HepG2 (cell line): ENCODE measurements around the gene DDRGK1. TPM values are rescaled to one million over a fixed set of nuclear protein-coding genes. Genes with fewer than 3 reads are reported as not detected.

ENCODE experiments used
- ATAC-seq: fragments of 200-7000 bp; cut with Tn5 transposase; 3 replicates; pipeline ENCODE4 v1.9.1; 2020; ENCODE audit warnings: mild to moderate bottlenecking, moderate library complexity
- BruUV-seq: library from RNA; stranded (reverse); fragments of 400-500 nt; replicated peaks from 2 replicates; lab custom pipeline; 2021; lab: Mats Ljungman, UMichigan
- CTCF ChIA-PET: fragments of 300-600 bp; formaldehyde crosslinking; extraction: SDS; loops from one replicate; lab custom pipeline; 2021; ENCODE audit warnings: low total read pairs, inconsistent platforms, low intra/inter-chr PET ratio; lab: Yijun Ruan, JAX
- POLR2A ChIA-PET: fragments of 350-600 bp; sonication (Branson Sonifier 250); formaldehyde crosslinking; loops from one replicate; lab custom pipeline; 2020; ENCODE audit warnings: antibody characterized with exemption, inconsistent platforms; lab: Yijun Ruan, JAX
- DNase-seq: peaks from one replicate; pipeline ENCODE4 v3.0.0-alpha.2; 2015; ENCODE audit warnings: low spot score
- FAIRE-seq: peaks from 3 replicates; lab custom pipeline; 2011; peaks lifted over from hg19 to GRCh38; lab: Jason Lieb, UNC
- H2AFZ ChIP-seq: one replicate; pipeline ENCODE4 v1.6.1; 2011; ENCODE audit warnings: low read length, inconsistent platforms
- H3K27ac ChIP-seq: fragments of 300-600 bp; 3 replicates; pipeline ENCODE4 v1.8.0; 2011; ENCODE audit warnings: mixed run types, mild to moderate bottlenecking, mixed read lengths, low read length, inconsistent platforms; ENCODE audit not compliant: insufficient read depth; ENCODE audit errors: extremely low read length
- H3K27me3 ChIP-seq, 2 experiments: fragments of 200-600 bp in 1 of 2; 2 replicates in 1 of 2; 3 replicates in 1 of 2; pipeline versions ENCODE4 v1.6.0 to v1.8.0; 2011; ENCODE audit warnings: low read length in 2 of 2, mild to moderate bottlenecking in 2 of 2, moderate library complexity in 2 of 2, inconsistent platforms in 1 of 2; ENCODE audit not compliant: insufficient read depth in 2 of 2, control insufficient read depth in 1 of 2
- H3K36me3 ChIP-seq, 2 experiments: fragments of 200-600 bp in 1 of 2; replicated peaks in 1 of 2; 2 replicates in 1 of 2; 3 replicates in 1 of 2; pipeline versions ENCODE4 v1.5.1 to v1.8.0; 2011; ENCODE audit warnings: low read length in 2 of 2, inconsistent platforms in 1 of 2; ENCODE audit not compliant: insufficient read depth in 2 of 2, control insufficient read depth in 1 of 2
- H3K4me1 ChIP-seq: 2 replicates; pipeline ENCODE4 v1.5.1; 2012; ENCODE audit warnings: low read length, inconsistent platforms; ENCODE audit not compliant: insufficient read depth
- H3K4me2 ChIP-seq: 2 replicates; pipeline ENCODE4 v1.6.0; 2011; ENCODE audit warnings: low read depth, low read length, inconsistent platforms
- H3K4me3 ChIP-seq, 3 experiments: fragments of 200-600 bp in 1 of 3; sonication (generic), shearing (Covaris generic) in 1 of 3; replicated peaks in 1 of 3; 2 replicates each; pipeline ENCODE4 v1.5.1; 2011 to 2016; ENCODE audit warnings: low read length in 3 of 3, inconsistent platforms in 2 of 3, low read depth in 2 of 3, mild to moderate bottlenecking in 2 of 3, control low read depth in 1 of 3, mixed read lengths in 1 of 3; ENCODE audit not compliant: insufficient read depth in 1 of 3
- H3K79me2 ChIP-seq: one replicate; pipeline ENCODE4 v1.6.1; 2011; ENCODE audit warnings: low read length, inconsistent platforms; ENCODE audit not compliant: insufficient read depth
- H3K9ac ChIP-seq: 2 replicates; pipeline ENCODE4 v1.6.0; 2011; ENCODE audit warnings: mild to moderate bottlenecking, low read depth, low read length, inconsistent platforms; ENCODE audit not compliant: insufficient read depth
- H3K9me3 ChIP-seq: 2 replicates; pipeline ENCODE4 v1.5.1; 2012; ENCODE audit warnings: mild to moderate bottlenecking, low read length
- H4K20me1 ChIP-seq: 2 replicates; pipeline ENCODE4 v1.6.0; 2011; ENCODE audit warnings: inconsistent platforms, mild to moderate bottlenecking, low read length, moderate library complexity; ENCODE audit not compliant: insufficient read depth
- GTF3A ChIP-seq: sonication (generic); formaldehyde crosslinking; conservative IDR thresholded peaks from 2 replicates; pipeline ENCODE4 v1.4.0; 2020; ENCODE audit warnings: mild to moderate bottlenecking, missing genetic modification reagents
- MIER3 ChIP-seq: IDR thresholded peaks from 2 replicates; pipeline ENCODE4 v1.6.1; 2016; ENCODE audit warnings: missing compliant biosample characterization, borderline replicate concordance
- MTF1 ChIP-seq: sonication (generic); formaldehyde crosslinking; IDR thresholded peaks from 2 replicates; pipeline ENCODE4 v1.5.0; 2020; ENCODE audit warnings: missing genetic modification reagents
- NCOA2 ChIP-seq: sonication (generic); formaldehyde crosslinking; IDR thresholded peaks from 2 replicates; pipeline ENCODE4 v1.8.0; 2022; ENCODE audit warnings: inconsistent platforms
- PITX1 ChIP-seq: sonication (generic); formaldehyde crosslinking; IDR thresholded peaks from 2 replicates; pipeline ENCODE4 v1.5.1; 2020; ENCODE audit warnings: mild to moderate bottlenecking, missing genetic modification reagents
- POLR2A ChIP-seq, 2 experiments: IDR thresholded peaks; 2 replicates each; pipeline ENCODE4 v1.6.1; 2011; ENCODE audit warnings: low read depth in 2 of 2, low read length in 2 of 2, mild to moderate bottlenecking in 1 of 2, moderate library complexity in 1 of 2; ENCODE audit not compliant: insufficient read depth in 1 of 2
- SNAI1 ChIP-seq: sonication (generic); formaldehyde crosslinking; IDR thresholded peaks from 2 replicates; pipeline ENCODE4 v1.5.0; 2020; ENCODE audit warnings: mild to moderate bottlenecking, missing genetic modification reagents, borderline replicate concordance
- TCF12 ChIP-seq, 2 experiments: fragments of 450-650 bp in 1 of 2; sonication (generic) in 1 of 2; formaldehyde crosslinking in 1 of 2; IDR thresholded peaks; 2 replicates each; pipeline versions ENCODE4 v1.6.1 to v1.8.0; 2017 to 2022; ENCODE audit warnings: antibody characterized with exemption in 1 of 2, mild to moderate bottlenecking in 1 of 2, missing genetic modification reagents in 1 of 2, moderate library complexity in 1 of 2
- TEAD3 ChIP-seq: optimal IDR thresholded peaks from 2 replicates; pipeline ENCODE3; 2016; ENCODE audit warnings: borderline replicate concordance
- ZBTB3 ChIP-seq: sonication (generic); formaldehyde crosslinking; IDR thresholded peaks from 2 replicates; pipeline ENCODE4 v1.4.0; 2020; ENCODE audit warnings: low read depth, mild to moderate bottlenecking, moderate library complexity, missing genetic modification reagents, borderline replicate concordance
- ZNF274 ChIP-seq: sonication (generic); formaldehyde crosslinking; IDR thresholded peaks from 2 replicates; pipeline ENCODE4 v1.5.1; 2020; ENCODE audit warnings: mild to moderate bottlenecking, missing genetic modification reagents
- ZNF607 ChIP-seq: sonication (generic); formaldehyde crosslinking; IDR thresholded peaks from 2 replicates; pipeline ENCODE4 v1.5.1; 2020; ENCODE audit warnings: missing genetic modification reagents, mild to moderate bottlenecking, borderline replicate concordance
- ZNF879 ChIP-seq: sonication (generic); formaldehyde crosslinking; IDR thresholded peaks from 2 replicates; pipeline ENCODE4 v1.8.1; 2023; ENCODE audit warnings: missing genetic modification reagents
- ZNF883 ChIP-seq: sonication (generic); formaldehyde crosslinking; IDR thresholded peaks from 2 replicates; pipeline ENCODE4 v1.5.1; 2020; ENCODE audit warnings: mild to moderate bottlenecking, missing genetic modification reagents; ENCODE audit errors: not compliant biosample characterization
- WGBS: methylation state at CpG from one replicate; pipeline ENCODE4 v1.1.6; 2017; ENCODE audit warnings: low lambda C conversion rate; 5-methylcytosine and 5-hydroxymethylcytosine counted together
- in situ Hi-C: cut with HindIII; loops from 2 replicates; pipeline ENCODE4 v1.10.0; 2017; ENCODE audit warnings: low pct_unique_long_range_greater_than_20kb; ENCODE audit not compliant: extremely low pct_ligation_motif_present
- intact Hi-C: fragments of 100-400 bp; cut with micrococcal nuclease; formaldehyde crosslinking; loops from one replicate; pipeline ENCODE4 v1.10.0; 2022; ENCODE audit not compliant: unreplicated experiment
- polyA plus RNA-seq, 8 experiments: library from polyadenylated mRNA; depleted of rRNA in 3 of 8; stranded (reverse) in 7 of 8; unstranded in 1 of 8; fragments of >200 nt; fragmentation: Illumina TruSeq in 4 of 8; extraction: Trizol in 4 of 8; gene quantifications; 2 replicates each; pipeline versions ENCODE4 v1.2.1 to v1.2.3, GENCODE V29; 2011 to 2016; ENCODE audit warnings: low read depth in 4 of 8, missing spikeins in 1 of 8, mixed read lengths in 1 of 8; ENCODE audit not compliant: insufficient read depth in 1 of 8
- total RNA-seq, 5 experiments: library from RNA; depleted of rRNA; stranded (reverse); fragments of >200 nt; fragmentation: Illumina TruSeq; extraction: Trizol; gene quantifications; 2 replicates each; pipeline ENCODE4 v1.2.3, GENCODE V29; 2016; ENCODE audit warnings: low read depth in 1 of 5
- TF ChIP-seq, protein P1 (sequence below): sonication (generic); formaldehyde crosslinking; IDR thresholded peaks from 2 replicates; pipeline ENCODE4 v1.5.1; 2020; ENCODE audit warnings: mild to moderate bottlenecking, missing genetic modification reagents, moderate library complexity
- TF ChIP-seq, protein P2 (sequence below): sonication (generic); formaldehyde crosslinking; IDR thresholded peaks from 2 replicates; pipeline ENCODE4 v1.5.0; 2020; ENCODE audit warnings: mild to moderate bottlenecking, low read depth, missing genetic modification reagents, borderline replicate concordance
- TF ChIP-seq, protein P3 (sequence below): sonication (generic); formaldehyde crosslinking; IDR thresholded peaks from 2 replicates; pipeline ENCODE4 v1.8.1; 2023; ENCODE audit warnings: missing genetic modification reagents, mild to moderate bottlenecking, borderline replicate concordance
- TF ChIP-seq, protein P4 (sequence below): sonication (generic); formaldehyde crosslinking; IDR thresholded peaks from 2 replicates; pipeline ENCODE4 v1.8.0; 2022; ENCODE audit warnings: missing genetic modification reagents, mild to moderate bottlenecking, borderline replicate concordance

Gene DDRGK1
- total and polyA plus RNA-seq, 2 of the 13 experiments (the other 11 are each of a cell fraction or from before 2014, with no cell fraction given) = 96.7 to 149 TPM

DNA sequence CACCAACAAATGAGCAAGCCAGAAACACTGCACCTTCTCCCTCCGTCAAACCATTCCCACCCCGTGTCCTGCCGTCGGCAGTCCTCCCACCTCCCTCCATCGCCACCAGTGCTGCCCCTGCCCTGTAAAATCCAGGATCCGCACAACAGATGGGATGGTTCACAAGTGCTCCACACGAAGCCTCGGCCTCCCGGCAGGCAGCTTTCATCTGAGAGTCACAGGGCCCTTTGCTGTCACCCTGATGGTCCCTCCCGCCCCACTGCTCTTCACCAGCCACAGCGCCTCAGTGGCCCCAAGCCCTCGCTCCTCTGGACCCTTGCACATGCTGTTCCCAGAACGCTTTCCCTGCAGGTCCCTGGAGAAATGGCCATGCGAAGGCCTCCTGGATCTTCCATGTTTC lies 22.4 kb upstream of the DDRGK1 start (continued):
- TF ChIP-seq, protein P1, sequence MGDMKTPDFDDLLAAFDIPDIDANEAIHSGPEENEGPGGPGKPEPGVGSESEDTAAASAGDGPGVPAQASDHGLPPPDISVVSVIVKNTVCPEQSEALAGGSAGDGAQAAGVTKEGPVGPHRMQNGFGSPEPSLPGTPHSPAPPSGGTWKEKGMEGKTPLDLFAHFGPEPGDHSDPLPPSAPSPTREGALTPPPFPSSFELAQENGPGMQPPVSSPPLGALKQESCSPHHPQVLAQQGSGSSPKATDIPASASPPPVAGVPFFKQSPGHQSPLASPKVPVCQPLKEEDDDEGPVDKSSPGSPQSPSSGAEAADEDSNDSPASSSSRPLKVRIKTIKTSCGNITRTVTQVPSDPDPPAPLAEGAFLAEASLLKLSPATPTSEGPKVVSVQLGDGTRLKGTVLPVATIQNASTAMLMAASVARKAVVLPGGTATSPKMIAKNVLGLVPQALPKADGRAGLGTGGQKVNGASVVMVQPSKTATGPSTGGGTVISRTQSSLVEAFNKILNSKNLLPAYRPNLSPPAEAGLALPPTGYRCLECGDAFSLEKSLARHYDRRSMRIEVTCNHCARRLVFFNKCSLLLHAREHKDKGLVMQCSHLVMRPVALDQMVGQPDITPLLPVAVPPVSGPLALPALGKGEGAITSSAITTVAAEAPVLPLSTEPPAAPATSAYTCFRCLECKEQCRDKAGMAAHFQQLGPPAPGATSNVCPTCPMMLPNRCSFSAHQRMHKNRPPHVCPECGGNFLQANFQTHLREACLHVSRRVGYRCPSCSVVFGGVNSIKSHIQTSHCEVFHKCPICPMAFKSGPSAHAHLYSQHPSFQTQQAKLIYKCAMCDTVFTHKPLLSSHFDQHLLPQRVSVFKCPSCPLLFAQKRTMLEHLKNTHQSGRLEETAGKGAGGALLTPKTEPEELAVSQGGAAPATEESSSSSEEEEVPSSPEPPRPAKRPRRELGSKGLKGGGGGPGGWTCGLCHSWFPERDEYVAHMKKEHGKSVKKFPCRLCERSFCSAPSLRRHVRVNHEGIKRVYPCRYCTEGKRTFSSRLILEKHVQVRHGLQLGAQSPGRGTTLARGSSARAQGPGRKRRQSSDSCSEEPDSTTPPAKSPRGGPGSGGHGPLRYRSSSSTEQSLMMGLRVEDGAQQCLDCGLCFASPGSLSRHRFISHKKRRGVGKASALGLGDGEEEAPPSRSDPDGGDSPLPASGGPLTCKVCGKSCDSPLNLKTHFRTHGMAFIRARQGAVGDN (CRISPR knock-in tag) = peak; percentile 23; the same call in 1 of the 2 replicates
- no peak for TF ChIP-seq ZBTB3 (CRISPR knock-in tag)
- no peak for TF ChIP-seq GTF3A
- TF ChIP-seq, protein P2, sequence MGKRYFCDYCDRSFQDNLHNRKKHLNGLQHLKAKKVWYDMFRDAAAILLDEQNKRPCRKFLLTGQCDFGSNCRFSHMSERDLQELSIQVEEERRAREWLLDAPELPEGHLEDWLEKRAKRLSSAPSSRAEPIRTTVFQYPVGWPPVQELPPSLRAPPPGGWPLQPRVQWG = no peak
- 0 out of 4 replicates have a peak, but pooled peaks of 1 of the 2 experiments have one; percentile 24 for TF ChIP-seq POLR2A (IDR thresholded peaks at IDR 0.05; ENCODE audit: insufficient read depth in 1 of 2, low read depth in 2 of 2, low read length in 2 of 2)
- TF ChIP-seq MIER3 (CRISPR knock-in tag) = no peak
- no peak for TF ChIP-seq ZNF607 (CRISPR knock-in tag)
- no peak for TF ChIP-seq NCOA2 (CRISPR knock-in tag)

DNA sequence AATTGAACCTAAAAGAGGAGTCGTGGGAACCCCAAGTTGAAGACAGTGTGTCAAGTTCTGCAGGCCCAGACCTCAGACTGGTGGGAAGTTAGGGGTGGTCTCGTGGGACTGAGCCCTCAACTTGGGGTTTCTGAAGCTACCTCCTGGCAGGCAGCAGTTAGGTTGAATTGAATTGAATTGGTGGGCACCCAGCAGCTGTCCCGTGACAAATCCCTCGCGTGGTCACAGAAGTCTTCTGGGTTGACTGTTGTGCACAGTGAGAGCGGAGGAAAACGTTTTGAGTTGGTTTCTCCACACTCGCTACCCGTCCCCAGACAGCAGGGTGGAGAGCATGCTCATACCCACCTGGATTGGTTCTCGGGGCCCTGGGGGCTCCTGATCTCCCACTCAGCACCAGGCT lies 21.6 kb upstream of the DDRGK1 start:
- H3K27me3 ChIP-seq = no peaks in the 10 kb centered on the region
- intact Hi-C loops = no loop called here
- no TSS peak for BruUV-seq
- H4K20me1 ChIP-seq = no peaks in the 10 kb centered on the region
- in situ Hi-C loops = no loop called here
- FAIRE-seq (no peak), DNase-seq (no peak), ATAC-seq (no peak)
- no peaks in the 10 kb centered on the region for H3K79me2 ChIP-seq
- no peak overlapping the region for H3K9ac ChIP-seq
- WGBS = 91% methylated on average over 10 of the region's 10 CpGs
- H3K4me3 ChIP-seq = no peak overlapping the region
- peaks cover 65% of the 10 kb centered on the region for H3K4me1 ChIP-seq
- no peak overlapping the region for H2AFZ ChIP-seq
- H3K4me2 ChIP-seq = no peak overlapping the region
- ChIA-PET CTCF (no interaction called here), POLR2A (interaction anchor here (1.8 to 9.2 kb wide), 2 partner anchors 14 to 67 kb away, joined by 4 to 149 read pairs; partner anchors contain the start of genes FASTKD5, ITPA and UBOX5)
- peaks cover 9 to 22% of the 10 kb centered on the region in 2 experiments; a peak in 4 of 5 replicates for H3K36me3 ChIP-seq
- H3K27ac ChIP-seq = peak overlapping the region; percentile 3
- no peaks in the 10 kb centered on the region for H3K9me3 ChIP-seq
- TF ChIP-seq ZNF879 (CRISPR knock-in tag) (0 out of 2 replicates have a peak, but pooled peaks have one; percentile 15), SNAI1 (CRISPR knock-in tag) (0 out of 2 replicates have a peak, but pooled peaks have one; percentile 23), ZNF883 (CRISPR knock-in tag) (peak; percentile 32), PITX1 (CRISPR knock-in tag) (no peak), TCF12 (IDR thresholded peaks at IDR 0.05) (no peak), TCF12 (CRISPR knock-in tag; IDR thresholded peaks at IDR 0.05) (peak; percentile 51; the same call in 1 of the 2 replicates), ZNF274 (CRISPR knock-in tag) (0 out of 2 replicates have a peak, but pooled peaks have one; percentile 34), TEAD3 (CRISPR knock-in tag) (peak; percentile 4), MTF1 (CRISPR knock-in tag) (no peak)
- TF ChIP-seq, protein P3, sequence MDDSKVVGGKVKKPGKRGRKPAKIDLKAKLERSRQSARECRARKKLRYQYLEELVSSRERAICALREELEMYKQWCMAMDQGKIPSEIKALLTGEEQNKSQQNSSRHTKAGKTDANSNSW = 0 out of 2 replicates have a peak, but pooled peaks have one; percentile 52
- TF ChIP-seq, protein P4, sequence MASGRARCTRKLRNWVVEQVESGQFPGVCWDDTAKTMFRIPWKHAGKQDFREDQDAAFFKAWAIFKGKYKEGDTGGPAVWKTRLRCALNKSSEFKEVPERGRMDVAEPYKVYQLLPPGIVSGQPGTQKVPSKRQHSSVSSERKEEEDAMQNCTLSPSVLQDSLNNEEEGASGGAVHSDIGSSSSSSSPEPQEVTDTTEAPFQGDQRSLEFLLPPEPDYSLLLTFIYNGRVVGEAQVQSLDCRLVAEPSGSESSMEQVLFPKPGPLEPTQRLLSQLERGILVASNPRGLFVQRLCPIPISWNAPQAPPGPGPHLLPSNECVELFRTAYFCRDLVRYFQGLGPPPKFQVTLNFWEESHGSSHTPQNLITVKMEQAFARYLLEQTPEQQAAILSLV (CRISPR knock-in tag) = 0 out of 2 replicates have a peak, but pooled peaks have one; percentile 1
